Gastrocnemius medialis (tissue), 4 donors: ENCODE data around the gene BORCS6.

Source experiments
- POLR2A ChIP-seq, 2 donors: fragments of 450-650 bp; IDR thresholded peaks; one replicate each; pipeline ENCODE4 v1.6.1; 2017; ENCODE audit warnings: antibody characterized with exemption in 2 of 2, mild to moderate bottlenecking in 2 of 2, moderate library complexity in 2 of 2
- TF ChIP-seq, protein P1 (sequence below), 5 experiments: fragments of 450-650 bp in 3 of 5; fragments of 200-600 bp in 2 of 5; sonication (generic) in 2 of 5; IDR thresholded peaks in 4 of 5; conservative IDR thresholded peaks in 1 of 5; 1 replicate in 4 of 5; 2 replicates in 1 of 5; pipeline ENCODE4 v1.5.1; 2016 to 2019; ENCODE audit warnings: antibody characterized with exemption in 5 of 5, mild to moderate bottlenecking in 3 of 5, moderate library complexity in 3 of 5

- TF ChIP-seq, protein P1, sequence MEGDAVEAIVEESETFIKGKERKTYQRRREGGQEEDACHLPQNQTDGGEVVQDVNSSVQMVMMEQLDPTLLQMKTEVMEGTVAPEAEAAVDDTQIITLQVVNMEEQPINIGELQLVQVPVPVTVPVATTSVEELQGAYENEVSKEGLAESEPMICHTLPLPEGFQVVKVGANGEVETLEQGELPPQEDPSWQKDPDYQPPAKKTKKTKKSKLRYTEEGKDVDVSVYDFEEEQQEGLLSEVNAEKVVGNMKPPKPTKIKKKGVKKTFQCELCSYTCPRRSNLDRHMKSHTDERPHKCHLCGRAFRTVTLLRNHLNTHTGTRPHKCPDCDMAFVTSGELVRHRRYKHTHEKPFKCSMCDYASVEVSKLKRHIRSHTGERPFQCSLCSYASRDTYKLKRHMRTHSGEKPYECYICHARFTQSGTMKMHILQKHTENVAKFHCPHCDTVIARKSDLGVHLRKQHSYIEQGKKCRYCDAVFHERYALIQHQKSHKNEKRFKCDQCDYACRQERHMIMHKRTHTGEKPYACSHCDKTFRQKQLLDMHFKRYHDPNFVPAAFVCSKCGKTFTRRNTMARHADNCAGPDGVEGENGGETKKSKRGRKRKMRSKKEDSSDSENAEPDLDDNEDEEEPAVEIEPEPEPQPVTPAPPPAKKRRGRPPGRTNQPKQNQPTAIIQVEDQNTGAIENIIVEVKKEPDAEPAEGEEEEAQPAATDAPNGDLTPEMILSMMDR (IDR thresholded peaks at IDR 0.05 in 4 of 5, conservative IDR thresholded peaks at IDR 0.05 in 1 of 5), result no peak
- no peak for TF ChIP-seq POLR2A (IDR thresholded peaks at IDR 0.05)
These were observed 44.6 kb upstream of the BORCS6 start for GRCh38 chr17:8234361-8235270.
